Hepatocyte (in vitro differentiated cells): ENCODE data around the gene PIAS4. TPM values are rescaled to one million over a fixed set of nuclear protein-coding genes. Genes with fewer than 3 reads are reported as not detected.
A peak's percentile ranks its signal among the peaks of the same experiment; 100 is the strongest.

ENCODE experiments used
- DNase-seq: peaks from one replicate; pipeline ENCODE4 v3.0.0-alpha.2; 2016; ENCODE audit warnings: low spot score
- H2AFZ ChIP-seq: fragments of 200-600 bp; sonication (generic); 2 replicates; pipeline ENCODE4 v1.6.0; 2016; ENCODE audit warnings: antibody characterized with exemption, mild to moderate bottlenecking
- H3K27ac ChIP-seq: fragments of 200-600 bp; sonication (generic); 2 replicates; pipeline ENCODE4 v1.5.1; 2016; ENCODE audit warnings: mild to moderate bottlenecking
- H3K27me3 ChIP-seq: fragments of 200-600 bp; sonication (generic); 2 replicates; pipeline ENCODE4 v1.6.1; 2016
- H3K36me3 ChIP-seq: fragments of 200-600 bp; sonication (generic); replicated peaks from 2 replicates; pipeline ENCODE4 v1.5.1; 2016; ENCODE audit warnings: low read depth; ENCODE audit not compliant: insufficient read depth
- H3K4me1 ChIP-seq: fragments of 200-600 bp; sonication (generic); 2 replicates; pipeline ENCODE4 v1.5.1; 2016; ENCODE audit warnings: mild to moderate bottlenecking, moderate library complexity; ENCODE audit not compliant: insufficient read depth
- H3K4me2 ChIP-seq: fragments of 200-600 bp; sonication (generic); 2 replicates; pipeline ENCODE4 v1.6.0; 2016
- H3K4me3 ChIP-seq: fragments of 200-600 bp; sonication (generic); 2 replicates; pipeline ENCODE4 v1.5.1; 2016; ENCODE audit warnings: mild to moderate bottlenecking
- H3K79me2 ChIP-seq: fragments of 200-600 bp; sonication (generic); 2 replicates; pipeline ENCODE4 v1.6.0; 2017; ENCODE audit warnings: mild to moderate bottlenecking
- H3K9me2 ChIP-seq: fragments of 200-600 bp; sonication (generic); replicated peaks from 2 replicates; pipeline ENCODE4 v1.6.0; 2017; ENCODE audit warnings: mild to moderate bottlenecking; ENCODE audit not compliant: insufficient read depth
- H3K9me3 ChIP-seq: fragments of 200-600 bp; sonication (generic); 2 replicates; pipeline ENCODE4 v1.5.1; 2016; ENCODE audit warnings: low read depth, mild to moderate bottlenecking
- H4K20me1 ChIP-seq: fragments of 200-600 bp; sonication (generic); 2 replicates; pipeline ENCODE4 v1.6.0; 2016; ENCODE audit warnings: mild to moderate bottlenecking; ENCODE audit not compliant: insufficient read depth, poor library complexity, severe bottlenecking
- EZH2 ChIP-seq: fragments of 200-600 bp; sonication (generic); IDR thresholded peaks from 2 replicates; pipeline ENCODE4 v1.6.1; 2016; ENCODE audit warnings: antibody characterized with exemption, mild to moderate bottlenecking, borderline replicate concordance
- EZH2phosphoT487 ChIP-seq: fragments of 200-600 bp; sonication (generic); IDR thresholded peaks from one replicate; pipeline ENCODE4 v1.6.1; 2018; ENCODE audit warnings: antibody characterized with exemption, mild to moderate bottlenecking, low read depth, moderate library complexity; ENCODE audit not compliant: unreplicated experiment, severe bottlenecking
- WGBS: methylation state at CpG from one replicate; pipeline ENCODE4 v1.1.6; 2016; ENCODE audit warnings: low lambda C conversion rate; ENCODE audit errors: missing lambda C conversion rate; 5-methylcytosine and 5-hydroxymethylcytosine counted together
- polyA plus RNA-seq: library from polyadenylated mRNA; unstranded; fragments of >200 nt; fragmentation: Nextera tagmentation; extraction: Ambion mirVana; gene quantifications from 2 replicates; pipeline ENCODE4 v1.2.1, GENCODE V29; 2016
- total RNA-seq: library from RNA; depleted of rRNA; stranded (reverse); fragments of >200 nt; gene quantifications from 2 replicates; pipeline ENCODE4 v1.2.3, GENCODE V29; 2014
- TF ChIP-seq, protein P1 (sequence below): fragments of 200-600 bp; sonication (generic); IDR thresholded peaks from 2 replicates; pipeline ENCODE4 v1.5.1; 2016; ENCODE audit warnings: antibody characterized with exemption, mild to moderate bottlenecking; ENCODE audit not compliant: poor library complexity

PIAS4 gene
- total and polyA plus RNA-seq, 2 experiments from 2014 or later = 15.0 to 16.7 TPM

DNA sequence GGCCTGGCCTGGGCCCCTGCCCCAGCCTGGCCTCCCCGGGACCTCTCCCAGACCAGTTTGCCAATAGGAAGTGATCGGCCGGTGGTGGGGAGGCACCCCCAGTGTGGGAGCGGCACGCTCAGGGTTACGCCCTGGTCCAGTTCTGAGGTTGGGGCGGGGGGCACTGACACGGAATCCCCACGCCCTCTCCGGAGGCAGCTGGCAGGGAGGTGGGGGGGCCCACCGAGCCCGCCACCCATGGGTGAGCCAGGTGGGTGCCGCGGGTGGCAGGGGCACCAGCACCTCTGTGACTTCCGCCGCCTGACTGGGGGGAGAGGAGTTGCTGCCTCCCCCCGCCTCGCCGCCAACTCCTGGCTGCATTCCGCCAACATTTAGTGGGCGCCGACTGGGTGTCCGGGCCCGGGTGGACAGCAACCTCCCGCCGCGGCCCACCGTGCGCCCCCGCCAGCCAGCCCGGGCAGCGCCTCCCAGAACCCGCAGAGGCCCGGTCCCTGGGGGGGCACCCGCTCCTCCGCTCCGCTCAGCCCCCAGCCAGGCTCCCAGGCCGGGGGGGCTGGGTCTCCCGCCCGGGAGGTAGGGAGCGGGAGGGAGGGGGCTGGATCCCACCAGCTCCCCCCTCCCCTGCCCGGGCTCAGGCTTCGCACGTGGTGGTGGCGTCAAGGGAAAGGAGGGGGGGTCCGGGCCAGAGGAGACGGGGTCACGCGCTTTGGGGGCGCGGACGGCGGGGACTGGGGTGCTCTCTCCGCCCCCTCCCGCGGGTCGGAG lies 57.1 kb downstream of the PIAS4 start:
- peaks cover 43% of the 10 kb centered on the region for H3K4me1 ChIP-seq

DNA sequence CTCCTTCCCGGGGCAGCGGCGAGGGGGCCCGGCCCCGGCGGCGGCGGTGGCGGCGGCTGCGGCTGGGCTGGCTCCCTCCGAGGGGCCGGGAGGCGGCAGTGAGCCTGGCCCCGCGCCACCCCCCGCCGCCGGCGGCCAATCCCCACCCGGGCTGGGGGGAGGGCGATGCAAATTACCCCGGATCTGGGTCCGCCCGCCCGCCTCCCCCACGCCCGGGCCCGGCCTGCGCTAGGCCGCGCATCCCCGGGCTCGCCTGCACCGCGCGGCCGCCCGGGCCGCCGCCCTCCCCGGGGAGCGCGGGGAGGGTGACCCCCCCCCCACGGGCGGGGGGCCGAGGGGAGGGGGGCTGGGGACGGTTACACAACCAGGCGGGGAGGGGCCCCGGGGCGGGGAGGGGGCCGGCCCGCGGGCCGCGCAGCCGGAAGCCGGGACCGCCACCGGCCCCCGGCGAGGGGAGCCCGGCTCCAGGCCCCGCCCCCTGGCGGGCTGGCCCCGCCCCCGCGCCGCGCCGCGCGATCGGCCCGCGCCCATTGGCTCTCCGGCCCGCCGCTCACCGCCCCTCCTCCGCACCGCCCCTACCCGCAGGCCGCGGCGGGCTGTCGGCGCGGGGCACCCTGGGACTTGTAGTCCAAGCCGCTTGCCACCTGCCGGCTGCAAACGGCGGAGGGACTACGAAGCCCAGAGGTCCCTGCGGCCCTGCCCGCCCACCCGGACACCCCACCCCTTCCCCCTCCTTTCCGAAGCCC lies 58.1 kb downstream of the PIAS4 start:
- no peaks in the 10 kb centered on the region for H3K9me2 ChIP-seq
- peak; percentile 99 for DNase-seq
- peaks cover 44% of the 10 kb centered on the region for H4K20me1 ChIP-seq
- H3K27ac ChIP-seq = peak overlapping the region; percentile 71
- H3K36me3 ChIP-seq = no peaks in the 10 kb centered on the region
- WGBS = no CpG with 5 or more reads among the region's 98 CpGs
- H3K4me3 ChIP-seq = peak overlapping the region; percentile 7
- no peaks in the 10 kb centered on the region for H3K9me3 ChIP-seq
- TF ChIP-seq EZH2 = no peak
- TF ChIP-seq, protein P1, sequence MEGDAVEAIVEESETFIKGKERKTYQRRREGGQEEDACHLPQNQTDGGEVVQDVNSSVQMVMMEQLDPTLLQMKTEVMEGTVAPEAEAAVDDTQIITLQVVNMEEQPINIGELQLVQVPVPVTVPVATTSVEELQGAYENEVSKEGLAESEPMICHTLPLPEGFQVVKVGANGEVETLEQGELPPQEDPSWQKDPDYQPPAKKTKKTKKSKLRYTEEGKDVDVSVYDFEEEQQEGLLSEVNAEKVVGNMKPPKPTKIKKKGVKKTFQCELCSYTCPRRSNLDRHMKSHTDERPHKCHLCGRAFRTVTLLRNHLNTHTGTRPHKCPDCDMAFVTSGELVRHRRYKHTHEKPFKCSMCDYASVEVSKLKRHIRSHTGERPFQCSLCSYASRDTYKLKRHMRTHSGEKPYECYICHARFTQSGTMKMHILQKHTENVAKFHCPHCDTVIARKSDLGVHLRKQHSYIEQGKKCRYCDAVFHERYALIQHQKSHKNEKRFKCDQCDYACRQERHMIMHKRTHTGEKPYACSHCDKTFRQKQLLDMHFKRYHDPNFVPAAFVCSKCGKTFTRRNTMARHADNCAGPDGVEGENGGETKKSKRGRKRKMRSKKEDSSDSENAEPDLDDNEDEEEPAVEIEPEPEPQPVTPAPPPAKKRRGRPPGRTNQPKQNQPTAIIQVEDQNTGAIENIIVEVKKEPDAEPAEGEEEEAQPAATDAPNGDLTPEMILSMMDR = no peak
- no peak for TF ChIP-seq EZH2phosphoT487
- H3K79me2 ChIP-seq = peaks cover 48% of the 10 kb centered on the region
- no peak overlapping the region for H2AFZ ChIP-seq
- no peak overlapping the region for H3K4me2 ChIP-seq
- peaks cover 35% of the 10 kb centered on the region for H3K4me1 ChIP-seq
- H3K27me3 ChIP-seq = no peaks in the 10 kb centered on the region

More for the DNA sequence above, 57.1 kb downstream of the PIAS4 start:
- peak; percentile 75 for DNase-seq
- Histone ChIP-seq H4K20me1 (peaks cover 54% of the 10 kb centered on the region), H3K4me2 (peak overlapping the region; percentile 98), H3K27me3 (no peaks in the 10 kb centered on the region), H2AFZ (no peak overlapping the region), H3K79me2 (peaks cover 58% of the 10 kb centered on the region), H3K36me3 (no peaks in the 10 kb centered on the region), H3K27ac (peak overlapping the region; percentile 98), H3K4me3 (peak overlapping the region; percentile 93), H3K9me3 (no peaks in the 10 kb centered on the region), H3K9me2 (no peaks in the 10 kb centered on the region)
- WGBS = 3% methylated on average over 34 of the region's 57 CpGs
- no peak for TF ChIP-seq EZH2

DNA sequence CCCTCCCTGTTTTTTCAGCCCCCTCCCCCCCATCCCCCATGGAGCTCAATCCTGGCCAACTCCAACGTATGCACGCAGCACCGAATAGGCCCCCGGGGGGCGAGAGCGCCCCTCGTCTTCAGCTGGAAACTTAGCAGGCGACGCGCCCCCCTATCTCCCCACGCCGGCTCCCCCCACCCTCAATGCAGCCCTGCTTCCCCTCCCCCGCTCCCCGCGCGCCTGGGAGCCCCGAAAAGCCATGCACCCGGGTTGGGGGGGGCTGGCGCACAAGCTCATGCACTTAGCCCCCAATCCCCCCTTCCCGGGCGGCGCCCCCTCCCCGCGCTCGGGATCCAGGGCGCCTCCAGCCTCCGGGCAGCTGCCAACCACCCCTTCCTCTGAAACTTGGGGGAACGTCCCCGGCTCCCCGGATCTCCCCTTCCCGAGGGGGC lies 58.7 kb downstream of the PIAS4 start:
- peak overlapping the region; percentile 51 for H2AFZ ChIP-seq
- TF ChIP-seq EZH2phosphoT487 = no peak
- TF ChIP-seq, protein P1 = peak; percentile 1
- no peak for TF ChIP-seq EZH2

More for the DNA sequence above, 58.7 kb downstream of the PIAS4 start:
- Histone ChIP-seq H3K4me3 (peak overlapping the region; percentile 100), H4K20me1 (peaks cover 38% of the 10 kb centered on the region), H3K4me2 (peak overlapping the region; percentile 97), H3K4me1 (peaks cover 29% of the 10 kb centered on the region), H3K9me3 (no peaks in the 10 kb centered on the region), H3K9me2 (no peaks in the 10 kb centered on the region), H3K79me2 (peaks cover 43% of the 10 kb centered on the region), H3K36me3 (no peaks in the 10 kb centered on the region), H3K27ac (peak overlapping the region; percentile 98), H3K27me3 (no peaks in the 10 kb centered on the region)
- WGBS = 4% methylated on average over 5 of the region's 31 CpGs
- DNase-seq = no peak
